Psoas muscle (tissue), 8 donors: Measurements from ENCODE around the gene CADM3. TPM values are rescaled to one million over a fixed set of nuclear protein-coding genes. Genes with fewer than 3 reads are reported as not detected.

Experiments used
- ATAC-seq, 4 donors: fragments of 200-7000 bp; cut with Tn5 transposase; one replicate each; pipeline ENCODE4 v1.9.1; 2020; ENCODE audit warnings: moderate library complexity in 3 of 4, mild to moderate bottlenecking in 2 of 4
- DNase-seq, 2 donors: peaks; one replicate each; pipeline ENCODE4 v3.0.0-alpha.2; 2020
- H3K27ac ChIP-seq: fragments of 200-600 bp; one replicate; pipeline ENCODE4 v1.8.0; 2022
- H3K27me3 ChIP-seq, 3 donors: fragments of 200-600 bp in 1 of 3; one replicate each; pipeline versions ENCODE4 v1.6.1 to v1.8.0; 2013 to 2022; ENCODE audit warnings: low read length in 2 of 3, mild to moderate bottlenecking in 2 of 3, moderate library complexity in 1 of 3; ENCODE audit not compliant: insufficient read depth in 3 of 3
- H3K36me3 ChIP-seq, 2 donors: fragments of 200-600 bp in 1 of 2; one replicate each; pipeline versions ENCODE4 v1.6.1 to v1.8.0; 2013 to 2022; ENCODE audit warnings: low read depth in 1 of 2, mild to moderate bottlenecking in 1 of 2, moderate library complexity in 1 of 2; ENCODE audit not compliant: insufficient read depth in 1 of 2
- H3K4me1 ChIP-seq: fragments of 200-600 bp; one replicate; pipeline ENCODE4 v1.8.0; 2022
- H3K4me3 ChIP-seq: fragments of 200-600 bp; one replicate; pipeline ENCODE4 v1.8.0; 2022; ENCODE audit warnings: mild to moderate bottlenecking
- H3K9me3 ChIP-seq: fragments of 200-600 bp; one replicate; pipeline ENCODE4 v1.8.0; 2022
- CTCF ChIP-seq: fragments of 200-600 bp; IDR thresholded peaks from one replicate; pipeline ENCODE4 v1.8.0; 2022; ENCODE audit warnings: antibody characterized with exemption
- whole genome bisulfite sequencing, 3 donors: extraction: QIAGEN DNeasy Blood & Tissue Kit; methylation state at CpG; one replicate each; pipeline versions ENCODE4 v1.1.6 to v1.1.7; 2013; 5-methylcytosine and 5-hydroxymethylcytosine counted together
- intact Hi-C, 2 donors: fragments of 100-400 bp; cut with DNase I; formaldehyde crosslinking; loops; one replicate each; pipeline versions ENCODE4 v1.11.0 to v1.14.2; 2022
- polyA plus RNA-seq, 3 donors: library from polyadenylated mRNA; stranded (reverse); fragments of 200-250 nt; gene quantifications; one replicate each; pipeline ENCODE4 v1.2.3, GENCODE V29; 2013
- total RNA-seq, 4 donors: library from RNA; stranded (reverse); fragmentation: NEBNext Ultra II Directional in 2 of 4; extraction: Animal tissue kit (Norgen Biotek cat#: 25700) in 2 of 4; gene quantifications; one replicate each; pipeline versions ENCODE4 v1.2.1 to v1.2.4, GENCODE V29; 2021 to 2023
- donor health status: healthy with polysubstance abuse.
- donor health status: DM: no; HTN: no; CAD: no; lungs with moderate emphysema.
- donor health status: Bipolar disorder and iron deficiency.
- donor health status: healthy.
- donor health status: DM: yes; HTN: yes; CAD: no.
- donor health status: DM: no; HTN: no; CAD: no.
- donor health status: DM: no; HTN: no; CAD: no.
- donor health status: DM: yes; HTN: yes; CAD: no.

CADM3 gene
- total and polyA plus RNA-seq, 7 donors, result 0.32 to 2.2 (median 0.89) TPM

GRCh38 chr1:159223004-159223403 is 51.6 kb downstream of the CADM3 start:
- Histone ChIP-seq H3K4me1 (no peaks in the 10 kb centered on the region), H3K27ac (no peak overlapping the region), H3K36me3 (no peaks in the 10 kb centered on the region), H3K27me3 (peaks cover 0 to 4% (median 0%) of the 10 kb centered on the region in 3 donors), H3K9me3 (no peaks in the 10 kb centered on the region), H3K4me3 (no peak overlapping the region)
- 36 to 62% (median 43%) methylated on average over 2 of the region's 2 CpGs for WGBS, 3 donors
- no peak for ATAC-seq
- intact Hi-C loops, result no loop called here
- no peak for TF ChIP-seq CTCF
- no peak for DNase-seq

- H3K36me3 ChIP-seq, result no peaks in the 10 kb centered on the region
- no peak overlapping the region for H3K4me3 ChIP-seq
- intact Hi-C loops, result no loop called here
- H3K27me3 ChIP-seq, result peaks cover 0 to 4% (median 0%) of the 10 kb centered on the region in 3 donors
- DNase-seq, result no peak
- 75 to 81% (median 77%) methylated on average over 2 of the region's 2 CpGs for WGBS, 3 donors
- ATAC-seq, result no peak
- H3K27ac ChIP-seq, result no peak overlapping the region
- no peaks in the 10 kb centered on the region for H3K9me3 ChIP-seq
- no peak for TF ChIP-seq CTCF
- no peaks in the 10 kb centered on the region for H3K4me1 ChIP-seq
These were observed 57.1 kb downstream of the CADM3 start for GRCh38 chr1:159228554-159228953.

- DNase-seq, result no peak
- H3K27me3 ChIP-seq, result peaks cover 0 to 4% (median 0%) of the 10 kb centered on the region in 3 donors
- no peak overlapping the region for H3K27ac ChIP-seq
- WGBS, 3 donors, result 51 to 73% (median 56%) methylated on average over 8 of the region's 8 CpGs
- no peak overlapping the region for H3K4me3 ChIP-seq
- no peaks in the 10 kb centered on the region for H3K9me3 ChIP-seq
- no peaks in the 10 kb centered on the region for H3K4me1 ChIP-seq
- intact Hi-C loops, result no loop called here
- no peak for ATAC-seq
- no peaks in the 10 kb centered on the region for H3K36me3 ChIP-seq
- TF ChIP-seq CTCF, result no peak
These were observed 58.0 kb downstream of the CADM3 start for GRCh38 chr1:159229260-159229885.

GRCh38 chr1:159229896-159230295 is 58.5 kb downstream of the CADM3 start:
- Histone ChIP-seq H3K27me3 (peaks cover 0 to 4% (median 0%) of the 10 kb centered on the region in 3 donors), H3K36me3 (no peaks in the 10 kb centered on the region), H3K9me3 (no peaks in the 10 kb centered on the region), H3K4me3 (no peak overlapping the region), H3K27ac (no peak overlapping the region), H3K4me1 (no peaks in the 10 kb centered on the region)
- DNase-seq (no peak), ATAC-seq (no peak)
- 3 to 16% (median 5%) methylated on average over 1 of the region's 1 CpG for WGBS, 3 donors
- TF ChIP-seq CTCF, result no peak
- intact Hi-C loops, result no loop called here
